HFFc6 (cell line): ENCODE results near the gene STX17. TPM values are rescaled to one million over a fixed set of nuclear protein-coding genes. Genes with fewer than 3 reads are reported as not detected.

Experiments
- DNase-seq: peaks from one replicate; pipeline ENCODE4 v3.0.0-alpha.2; 2018
- H3K27ac Mint-ChIP-seq: 2 replicates; pipeline ENCODE4 v1.8.0; 2020; ENCODE audit warnings: mild to moderate bottlenecking, mixed read lengths
- H3K27me3 Mint-ChIP-seq: 2 replicates; pipeline ENCODE4 v1.8.0; 2021; ENCODE audit warnings: mild to moderate bottlenecking, moderate library complexity, mixed read lengths; ENCODE audit not compliant: insufficient read depth
- H3K36me3 Mint-ChIP-seq: 2 replicates; pipeline ENCODE4 v1.8.0; 2021; ENCODE audit warnings: low read depth, mixed read lengths
- H3K4me1 Mint-ChIP-seq: 2 replicates; pipeline ENCODE4 v1.8.0; 2020; ENCODE audit warnings: low read depth, mixed read lengths
- H3K4me3 Mint-ChIP-seq: 2 replicates; pipeline ENCODE4 v1.8.0; 2020; ENCODE audit warnings: mild to moderate bottlenecking, moderate library complexity, mixed read lengths
- H3K9me3 Mint-ChIP-seq: 2 replicates; pipeline ENCODE4 v1.8.0; 2020; ENCODE audit warnings: mild to moderate bottlenecking, mixed read lengths
- total RNA-seq, 6 experiments: library from RNA; stranded (reverse); fragmentation: NEBNext Ultra II Directional; extraction: Animal tissue kit (Norgen Biotek cat#: 25700); gene quantifications; 2 replicates in 1 of 6; 3 replicates in 5 of 6; pipeline ENCODE4 v1.2.3, GENCODE V29; 2021
- TF ChIP-seq, protein P1 (sequence below): fragments of 200-600 bp; sonication (generic); IDR thresholded peaks from 2 replicates; pipeline ENCODE4 v1.5.0; 2021; ENCODE audit warnings: antibody characterized with exemption, mild to moderate bottlenecking

The STX17 gene
- total RNA-seq, 6 experiments from 2014 or later, result 15.3 to 18.7 (median 15.6) TPM

DNA sequence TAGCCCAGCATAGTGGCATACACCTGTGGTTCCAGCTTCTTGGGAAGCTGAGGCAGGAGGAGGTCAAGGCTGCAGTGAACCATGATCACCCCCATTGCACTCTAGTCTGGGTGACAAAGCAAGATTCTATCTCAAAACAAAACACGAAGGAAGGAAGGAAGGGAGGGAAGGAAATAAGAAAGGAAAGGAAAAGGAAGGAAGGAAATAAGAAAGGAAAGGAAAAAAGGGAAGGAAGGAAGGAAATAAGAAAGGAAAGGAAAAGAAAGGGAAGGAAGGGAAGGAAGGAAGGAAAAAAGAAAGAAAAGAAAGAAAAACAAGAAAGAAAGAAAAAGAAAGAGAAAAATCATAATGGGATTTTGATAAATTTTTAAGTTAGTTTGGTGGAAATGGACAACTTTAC is 3.1 kb upstream of the STX17 start:
- H3K4me1 Mint-ChIP-seq, result peaks cover 22% of the 10 kb centered on the region
- DNase-seq, result no peak
- H3K9me3 Mint-ChIP-seq, result no peaks in the 10 kb centered on the region
- no peak overlapping the region for H3K27ac Mint-ChIP-seq
- peaks cover 11% of the 10 kb centered on the region for H3K27me3 Mint-ChIP-seq
- no peaks in the 10 kb centered on the region for H3K36me3 Mint-ChIP-seq
- TF ChIP-seq, protein P1, sequence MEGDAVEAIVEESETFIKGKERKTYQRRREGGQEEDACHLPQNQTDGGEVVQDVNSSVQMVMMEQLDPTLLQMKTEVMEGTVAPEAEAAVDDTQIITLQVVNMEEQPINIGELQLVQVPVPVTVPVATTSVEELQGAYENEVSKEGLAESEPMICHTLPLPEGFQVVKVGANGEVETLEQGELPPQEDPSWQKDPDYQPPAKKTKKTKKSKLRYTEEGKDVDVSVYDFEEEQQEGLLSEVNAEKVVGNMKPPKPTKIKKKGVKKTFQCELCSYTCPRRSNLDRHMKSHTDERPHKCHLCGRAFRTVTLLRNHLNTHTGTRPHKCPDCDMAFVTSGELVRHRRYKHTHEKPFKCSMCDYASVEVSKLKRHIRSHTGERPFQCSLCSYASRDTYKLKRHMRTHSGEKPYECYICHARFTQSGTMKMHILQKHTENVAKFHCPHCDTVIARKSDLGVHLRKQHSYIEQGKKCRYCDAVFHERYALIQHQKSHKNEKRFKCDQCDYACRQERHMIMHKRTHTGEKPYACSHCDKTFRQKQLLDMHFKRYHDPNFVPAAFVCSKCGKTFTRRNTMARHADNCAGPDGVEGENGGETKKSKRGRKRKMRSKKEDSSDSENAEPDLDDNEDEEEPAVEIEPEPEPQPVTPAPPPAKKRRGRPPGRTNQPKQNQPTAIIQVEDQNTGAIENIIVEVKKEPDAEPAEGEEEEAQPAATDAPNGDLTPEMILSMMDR, result no peak
- H3K4me3 Mint-ChIP-seq, result no peak overlapping the region

DNA sequence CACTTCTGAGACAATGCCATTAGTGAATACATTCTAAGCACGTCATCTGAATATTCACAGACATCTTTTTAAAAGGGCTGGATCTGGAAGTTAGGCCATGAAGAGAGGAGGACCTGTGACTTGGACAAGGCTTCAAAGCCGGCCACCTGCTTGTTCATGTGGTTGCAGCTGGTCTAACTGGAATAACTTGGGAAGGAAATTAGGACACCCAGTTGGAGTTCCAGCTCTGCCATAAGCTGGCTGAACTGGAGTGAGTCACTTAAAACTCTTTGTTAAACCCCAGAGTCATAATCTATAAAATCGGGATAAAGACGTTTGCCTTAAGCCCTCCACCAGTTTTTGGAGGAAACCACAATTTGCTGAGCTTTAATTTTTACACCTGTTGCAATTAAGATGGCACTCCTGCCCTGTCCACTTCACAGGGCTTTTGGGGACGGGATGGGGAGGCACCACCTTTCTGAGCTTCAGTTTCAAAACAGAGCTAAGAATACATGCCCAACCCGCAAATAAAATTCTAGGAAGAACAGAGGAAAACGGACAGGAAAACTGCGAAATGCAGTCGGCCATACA is 536 bp upstream of the STX17 start:
- Mint-ChIP-seq H3K36me3 (no peaks in the 10 kb centered on the region), H3K4me1 (peaks cover 25% of the 10 kb centered on the region), H3K27ac (peak overlapping the region; percentile 86), H3K4me3 (peak overlapping the region; percentile 99), H3K9me3 (no peaks in the 10 kb centered on the region), H3K27me3 (peaks cover 6% of the 10 kb centered on the region)
- TF ChIP-seq, protein P1, result no peak
- DNase-seq, result peak; percentile 16

DNA sequence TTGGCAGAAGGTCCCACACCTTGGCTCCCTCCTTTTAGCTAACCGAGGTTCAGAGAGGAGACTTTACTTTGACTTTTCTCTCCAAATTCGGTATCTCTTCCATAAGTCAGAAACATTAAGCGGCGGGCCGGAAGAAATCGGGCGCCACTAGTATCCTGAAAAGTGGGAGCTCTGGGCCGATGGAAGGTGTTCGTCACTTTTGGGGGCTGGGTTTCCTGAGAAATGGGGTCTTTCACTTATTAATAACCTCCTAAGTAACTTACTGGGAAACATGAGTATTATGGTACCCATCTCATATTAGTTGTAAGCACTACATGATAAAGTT is 716 bp downstream of the STX17 start:
- H3K9me3 Mint-ChIP-seq, result no peaks in the 10 kb centered on the region
- TF ChIP-seq, protein P1, result no peak
- no peaks in the 10 kb centered on the region; the same call in none of the 2 replicates for H3K27me3 Mint-ChIP-seq
- DNase-seq, result no peak
- peak overlapping the region; percentile 98 for H3K27ac Mint-ChIP-seq
- H3K4me3 Mint-ChIP-seq, result peak overlapping the region; percentile 99
- peaks cover 26% of the 10 kb centered on the region for H3K4me1 Mint-ChIP-seq
- H3K36me3 Mint-ChIP-seq, result no peaks in the 10 kb centered on the region

DNA sequence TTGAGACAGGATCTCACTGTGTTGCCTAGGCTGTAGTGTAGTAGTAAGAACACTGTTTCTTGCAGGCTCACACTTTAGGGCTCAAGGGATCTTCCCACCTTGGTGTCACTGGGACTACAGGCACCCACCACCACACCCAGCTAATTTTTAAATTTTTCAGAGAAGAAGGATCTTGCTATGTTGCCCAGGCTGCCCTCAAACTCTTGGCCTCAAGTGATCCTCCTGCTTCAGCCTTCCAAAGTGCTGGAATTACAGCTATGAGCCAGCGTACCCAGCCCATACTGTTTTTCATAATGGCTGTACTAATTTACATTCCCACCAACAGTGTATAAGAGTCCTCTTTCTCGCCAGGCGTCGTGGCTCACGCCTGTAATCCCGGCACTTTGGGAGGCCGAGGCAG is 5.1 kb downstream of the STX17 start:
- no peak for DNase-seq
- peaks cover 20% of the 10 kb centered on the region for H3K4me1 Mint-ChIP-seq
- no peaks in the 10 kb centered on the region; the same call in none of the 2 replicates for H3K27me3 Mint-ChIP-seq
- TF ChIP-seq, protein P1, result no peak
- no peaks in the 10 kb centered on the region for H3K36me3 Mint-ChIP-seq
- no peak overlapping the region for H3K4me3 Mint-ChIP-seq
- no peaks in the 10 kb centered on the region for H3K9me3 Mint-ChIP-seq
- no peak overlapping the region for H3K27ac Mint-ChIP-seq

DNA sequence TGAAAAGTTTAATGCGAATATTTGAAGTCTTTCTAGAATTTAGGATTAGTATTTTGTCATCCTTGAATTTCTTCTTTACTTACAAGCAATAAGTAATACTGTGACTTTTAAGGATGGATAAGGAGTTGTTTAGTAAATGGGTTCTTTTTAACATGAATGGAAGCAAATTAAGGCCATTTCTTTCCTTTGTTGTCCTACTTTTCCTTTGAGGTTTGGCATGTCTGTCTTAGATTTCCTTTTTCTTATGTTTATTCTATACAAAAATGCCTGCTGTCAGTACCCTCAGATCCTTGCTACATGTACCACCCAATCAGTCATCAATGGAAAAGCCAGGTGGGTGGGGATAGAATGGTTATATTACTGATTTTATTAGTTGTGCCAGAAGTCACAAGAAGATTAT is 10.2 kb downstream of the STX17 start:
- Mint-ChIP-seq H3K9me3 (no peaks in the 10 kb centered on the region), H3K36me3 (peaks cover 9% of the 10 kb centered on the region; the same call in 1 of the 2 replicates), H3K4me1 (0 out of 2 replicates have a peak, but pooled peaks cover 4% of the 10 kb centered on the region), H3K27me3 (no peaks in the 10 kb centered on the region), H3K27ac (no peak overlapping the region), H3K4me3 (no peak overlapping the region)
- no peak for DNase-seq
- TF ChIP-seq, protein P1, result no peak

DNA sequence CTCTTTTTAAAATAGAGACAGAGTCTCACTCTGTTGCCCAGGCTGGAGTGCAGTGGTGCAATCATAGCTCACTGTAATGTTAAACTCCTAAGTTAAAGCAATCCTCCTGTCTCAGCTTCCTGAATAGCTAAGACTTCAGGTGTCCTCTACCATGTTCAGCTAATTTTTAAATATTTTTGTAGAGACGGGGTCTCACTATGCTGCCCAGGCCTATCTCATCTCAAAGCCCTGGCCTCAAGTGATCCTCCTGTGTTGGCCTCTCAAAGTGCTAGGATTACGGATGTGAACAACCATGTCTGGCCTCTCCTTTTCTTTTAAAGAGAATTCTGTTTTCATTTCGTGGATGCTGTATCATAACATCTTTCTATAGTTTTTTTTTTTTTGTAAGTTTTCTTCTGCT is 11.7 kb downstream of the STX17 start:
- Mint-ChIP-seq H3K27me3 (no peaks in the 10 kb centered on the region), H3K27ac (no peak overlapping the region), H3K4me1 (no peaks in the 10 kb centered on the region), H3K9me3 (no peaks in the 10 kb centered on the region), H3K4me3 (no peak overlapping the region), H3K36me3 (peaks cover 22% of the 10 kb centered on the region)
- no peak for DNase-seq
- TF ChIP-seq, protein P1, result no peak
